HepG2 (cell line): Measurements from ENCODE around the gene LYSMD1. TPM values are rescaled to one million over a fixed set of nuclear protein-coding genes. Genes with fewer than 3 reads are reported as not detected.

Experiments used
- BHLHE40 ChIP-seq: IDR thresholded peaks from 2 replicates; pipeline ENCODE4 v1.6.1; 2011; ENCODE audit warnings: low read length, improper control_type of control experiment
- KDM3A ChIP-seq: IDR thresholded peaks from 2 replicates; pipeline ENCODE4 v1.6.1; 2018; ENCODE audit warnings: low read depth, missing compliant biosample characterization
- MED13 ChIP-seq: sonication (generic); formaldehyde crosslinking; IDR thresholded peaks from 2 replicates; pipeline ENCODE4 v1.5.0; 2020; ENCODE audit warnings: missing genetic modification reagents
- POLR2AphosphoS5 ChIP-seq: IDR thresholded peaks from 2 replicates; pipeline ENCODE4 v1.6.1; 2012; ENCODE audit warnings: low read depth, low read length
- SSRP1 ChIP-seq: IDR thresholded peaks from 2 replicates; pipeline ENCODE4 v1.6.1; 2016; ENCODE audit warnings: control low read depth
- TBP ChIP-seq: sonication (generic); formaldehyde crosslinking; IDR thresholded peaks from 2 replicates; pipeline ENCODE4 v1.5.0; 2020; ENCODE audit warnings: missing genetic modification reagents
- ZNF251 ChIP-seq: sonication (generic); formaldehyde crosslinking; IDR thresholded peaks from 2 replicates; pipeline ENCODE4 v1.9.0; 2021; ENCODE audit warnings: mild to moderate bottlenecking, missing genetic modification reagents
- ZNF709 ChIP-seq: sonication (generic); formaldehyde crosslinking; IDR thresholded peaks from 2 replicates; pipeline ENCODE4 v1.5.0; 2020; ENCODE audit warnings: mild to moderate bottlenecking, missing genetic modification reagents
- polyA plus RNA-seq, 8 experiments: library from polyadenylated mRNA; depleted of rRNA in 3 of 8; stranded (reverse) in 7 of 8; unstranded in 1 of 8; fragments of >200 nt; fragmentation: Illumina TruSeq in 4 of 8; extraction: Trizol in 4 of 8; gene quantifications; 2 replicates each; pipeline versions ENCODE4 v1.2.1 to v1.2.3, GENCODE V29; 2011 to 2016; ENCODE audit warnings: low read depth in 4 of 8, missing spikeins in 1 of 8, mixed read lengths in 1 of 8; ENCODE audit not compliant: insufficient read depth in 1 of 8
- total RNA-seq, 5 experiments: library from RNA; depleted of rRNA; stranded (reverse); fragments of >200 nt; fragmentation: Illumina TruSeq; extraction: Trizol; gene quantifications; 2 replicates each; pipeline ENCODE4 v1.2.3, GENCODE V29; 2016; ENCODE audit warnings: low read depth in 1 of 5
- TF ChIP-seq, protein P1 (sequence below): IDR thresholded peaks from 2 replicates; pipeline ENCODE4 v1.6.1; 2016; ENCODE audit warnings: missing compliant biosample characterization, missing genetic modification reagents, borderline replicate concordance
- TF ChIP-seq, protein P2 (sequence below): sonication (generic); formaldehyde crosslinking; IDR thresholded peaks from 2 replicates; pipeline ENCODE4 v1.4.0; 2020; ENCODE audit warnings: missing genetic modification reagents
- TF ChIP-seq, protein P3 (sequence below): IDR thresholded peaks from 2 replicates; pipeline ENCODE4 v1.6.1; 2016; ENCODE audit warnings: low read depth
- TF ChIP-seq, protein P4 (sequence below): sonication (generic); formaldehyde crosslinking; IDR thresholded peaks from 2 replicates; pipeline ENCODE4 v1.8.1; 2022; ENCODE audit warnings: mild to moderate bottlenecking, missing genetic modification reagents
- TF ChIP-seq, protein P5 (sequence below): sonication (generic); formaldehyde crosslinking; IDR thresholded peaks from 2 replicates; pipeline ENCODE4 v1.8.0; 2022; ENCODE audit warnings: missing genetic modification reagents, mild to moderate bottlenecking, borderline replicate concordance
- TF ChIP-seq, protein P6 (sequence below): sonication (generic); formaldehyde crosslinking; IDR thresholded peaks from 2 replicates; pipeline ENCODE4 v1.4.0; 2020; ENCODE audit warnings: missing genetic modification reagents, borderline replicate concordance

The LYSMD1 gene
- total and polyA plus RNA-seq, 2 of the 13 experiments (the other 11 are each of a cell fraction or from before 2014, with no cell fraction given): 3.8 to 4.8 TPM

DNA sequence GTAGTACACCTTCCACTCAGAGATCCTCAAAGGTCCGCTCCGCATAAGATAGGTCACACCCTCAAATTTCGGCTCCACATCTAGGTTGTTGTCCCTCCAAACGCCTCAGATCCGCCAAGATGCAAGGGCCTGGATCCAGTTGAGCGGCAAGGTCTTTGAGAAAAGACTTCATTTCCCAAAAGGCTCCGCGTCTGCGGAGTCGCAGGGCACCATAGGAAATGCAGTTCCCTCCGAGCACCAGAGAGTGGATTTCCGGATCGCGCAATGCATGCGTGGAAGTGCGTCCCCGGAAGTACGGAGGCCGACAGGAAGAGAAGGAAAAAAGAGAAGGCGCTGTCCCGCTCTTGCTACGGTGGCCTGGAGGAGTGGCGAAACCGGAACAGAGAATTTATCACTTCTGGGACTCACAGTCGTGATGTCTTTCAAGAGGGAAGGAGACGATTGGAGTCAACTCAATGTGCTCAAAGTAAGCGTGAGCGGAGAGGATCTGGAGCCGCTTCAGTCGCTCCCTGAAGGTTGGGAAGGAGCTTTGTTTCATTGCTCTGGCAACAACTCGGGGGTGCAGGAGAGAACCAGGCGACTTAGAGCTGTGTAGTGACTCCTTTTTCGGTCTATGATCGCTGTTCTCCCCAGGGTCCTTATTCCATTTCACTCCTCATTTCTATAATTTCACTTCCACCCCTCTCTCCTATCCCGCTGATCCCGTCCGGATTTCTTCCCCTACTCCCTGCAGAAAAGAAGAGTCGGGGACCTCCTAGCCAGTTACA lies at the start of gene LYSMD1, which contains the start of gene SCNM1 (continued):
- TF ChIP-seq TBP (CRISPR knock-in tag) (peak; percentile 93; the same call in 1 of the 2 replicates), ZNF251 (CRISPR knock-in tag) (no peak), ZNF709 (CRISPR knock-in tag) (0 out of 2 replicates have a peak, but pooled peaks have one; percentile 53), SSRP1 (CRISPR knock-in tag) (no peak; the same call in 1 of the 2 replicates), POLR2AphosphoS5 (peak; percentile 89), MED13 (CRISPR knock-in tag) (peak; percentile 74; the same call in 1 of the 2 replicates), BHLHE40 (0 out of 2 replicates have a peak, but pooled peaks have one; percentile 19), KDM3A (peak; percentile 57; the same call in 1 of the 2 replicates)
- TF ChIP-seq, protein P1, sequence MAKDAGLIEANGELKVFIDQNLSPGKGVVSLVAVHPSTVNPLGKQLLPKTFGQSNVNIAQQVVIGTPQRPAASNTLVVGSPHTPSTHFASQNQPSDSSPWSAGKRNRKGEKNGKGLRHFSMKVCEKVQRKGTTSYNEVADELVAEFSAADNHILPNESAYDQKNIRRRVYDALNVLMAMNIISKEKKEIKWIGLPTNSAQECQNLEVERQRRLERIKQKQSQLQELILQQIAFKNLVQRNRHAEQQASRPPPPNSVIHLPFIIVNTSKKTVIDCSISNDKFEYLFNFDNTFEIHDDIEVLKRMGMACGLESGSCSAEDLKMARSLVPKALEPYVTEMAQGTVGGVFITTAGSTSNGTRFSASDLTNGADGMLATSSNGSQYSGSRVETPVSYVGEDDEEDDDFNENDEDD (CRISPR knock-in tag): peak; percentile 76; the same call in 1 of the 2 replicates
- TF ChIP-seq, protein P2, sequence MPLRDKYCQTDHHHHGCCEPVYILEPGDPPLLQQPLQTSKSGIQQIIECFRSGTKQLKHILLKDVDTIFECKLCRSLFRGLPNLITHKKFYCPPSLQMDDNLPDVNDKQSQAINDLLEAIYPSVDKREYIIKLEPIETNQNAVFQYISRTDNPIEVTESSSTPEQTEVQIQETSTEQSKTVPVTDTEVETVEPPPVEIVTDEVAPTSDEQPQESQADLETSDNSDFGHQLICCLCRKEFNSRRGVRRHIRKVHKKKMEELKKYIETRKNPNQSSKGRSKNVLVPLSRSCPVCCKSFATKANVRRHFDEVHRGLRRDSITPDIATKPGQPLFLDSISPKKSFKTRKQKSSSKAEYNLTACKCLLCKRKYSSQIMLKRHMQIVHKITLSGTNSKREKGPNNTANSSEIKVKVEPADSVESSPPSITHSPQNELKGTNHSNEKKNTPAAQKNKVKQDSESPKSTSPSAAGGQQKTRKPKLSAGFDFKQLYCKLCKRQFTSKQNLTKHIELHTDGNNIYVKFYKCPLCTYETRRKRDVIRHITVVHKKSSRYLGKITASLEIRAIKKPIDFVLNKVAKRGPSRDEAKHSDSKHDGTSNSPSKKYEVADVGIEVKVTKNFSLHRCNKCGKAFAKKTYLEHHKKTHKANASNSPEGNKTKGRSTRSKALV (CRISPR knock-in tag): 0 out of 2 replicates have a peak, but pooled peaks have one; percentile 67
- TF ChIP-seq, protein P3, sequence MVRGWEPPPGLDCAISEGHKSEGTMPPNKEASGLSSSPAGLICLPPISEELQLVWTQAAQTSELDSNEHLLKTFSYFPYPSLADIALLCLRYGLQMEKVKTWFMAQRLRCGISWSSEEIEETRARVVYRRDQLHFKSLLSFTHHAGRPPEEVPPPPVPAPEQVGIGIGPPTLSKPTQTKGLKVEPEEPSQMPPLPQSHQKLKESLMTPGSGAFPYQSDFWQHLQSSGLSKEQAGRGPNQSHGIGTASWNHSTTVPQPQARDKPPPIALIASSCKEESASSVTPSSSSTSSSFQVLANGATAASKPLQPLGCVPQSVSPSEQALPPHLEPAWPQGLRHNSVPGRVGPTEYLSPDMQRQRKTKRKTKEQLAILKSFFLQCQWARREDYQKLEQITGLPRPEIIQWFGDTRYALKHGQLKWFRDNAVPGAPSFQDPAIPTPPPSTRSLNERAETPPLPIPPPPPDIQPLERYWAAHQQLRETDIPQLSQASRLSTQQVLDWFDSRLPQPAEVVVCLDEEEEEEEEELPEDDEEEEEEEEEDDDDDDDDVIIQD: peak; percentile 36; the same call in 1 of the 2 replicates
- TF ChIP-seq, protein P4, sequence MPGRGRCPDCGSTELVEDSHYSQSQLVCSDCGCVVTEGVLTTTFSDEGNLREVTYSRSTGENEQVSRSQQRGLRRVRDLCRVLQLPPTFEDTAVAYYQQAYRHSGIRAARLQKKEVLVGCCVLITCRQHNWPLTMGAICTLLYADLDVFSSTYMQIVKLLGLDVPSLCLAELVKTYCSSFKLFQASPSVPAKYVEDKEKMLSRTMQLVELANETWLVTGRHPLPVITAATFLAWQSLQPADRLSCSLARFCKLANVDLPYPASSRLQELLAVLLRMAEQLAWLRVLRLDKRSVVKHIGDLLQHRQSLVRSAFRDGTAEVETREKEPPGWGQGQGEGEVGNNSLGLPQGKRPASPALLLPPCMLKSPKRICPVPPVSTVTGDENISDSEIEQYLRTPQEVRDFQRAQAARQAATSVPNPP: peak; percentile 15; the same call in 1 of the 2 replicates
- TF ChIP-seq, protein P5, sequence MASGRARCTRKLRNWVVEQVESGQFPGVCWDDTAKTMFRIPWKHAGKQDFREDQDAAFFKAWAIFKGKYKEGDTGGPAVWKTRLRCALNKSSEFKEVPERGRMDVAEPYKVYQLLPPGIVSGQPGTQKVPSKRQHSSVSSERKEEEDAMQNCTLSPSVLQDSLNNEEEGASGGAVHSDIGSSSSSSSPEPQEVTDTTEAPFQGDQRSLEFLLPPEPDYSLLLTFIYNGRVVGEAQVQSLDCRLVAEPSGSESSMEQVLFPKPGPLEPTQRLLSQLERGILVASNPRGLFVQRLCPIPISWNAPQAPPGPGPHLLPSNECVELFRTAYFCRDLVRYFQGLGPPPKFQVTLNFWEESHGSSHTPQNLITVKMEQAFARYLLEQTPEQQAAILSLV (CRISPR knock-in tag): peak; percentile 91; the same call in 1 of the 2 replicates
- TF ChIP-seq, protein P6, sequence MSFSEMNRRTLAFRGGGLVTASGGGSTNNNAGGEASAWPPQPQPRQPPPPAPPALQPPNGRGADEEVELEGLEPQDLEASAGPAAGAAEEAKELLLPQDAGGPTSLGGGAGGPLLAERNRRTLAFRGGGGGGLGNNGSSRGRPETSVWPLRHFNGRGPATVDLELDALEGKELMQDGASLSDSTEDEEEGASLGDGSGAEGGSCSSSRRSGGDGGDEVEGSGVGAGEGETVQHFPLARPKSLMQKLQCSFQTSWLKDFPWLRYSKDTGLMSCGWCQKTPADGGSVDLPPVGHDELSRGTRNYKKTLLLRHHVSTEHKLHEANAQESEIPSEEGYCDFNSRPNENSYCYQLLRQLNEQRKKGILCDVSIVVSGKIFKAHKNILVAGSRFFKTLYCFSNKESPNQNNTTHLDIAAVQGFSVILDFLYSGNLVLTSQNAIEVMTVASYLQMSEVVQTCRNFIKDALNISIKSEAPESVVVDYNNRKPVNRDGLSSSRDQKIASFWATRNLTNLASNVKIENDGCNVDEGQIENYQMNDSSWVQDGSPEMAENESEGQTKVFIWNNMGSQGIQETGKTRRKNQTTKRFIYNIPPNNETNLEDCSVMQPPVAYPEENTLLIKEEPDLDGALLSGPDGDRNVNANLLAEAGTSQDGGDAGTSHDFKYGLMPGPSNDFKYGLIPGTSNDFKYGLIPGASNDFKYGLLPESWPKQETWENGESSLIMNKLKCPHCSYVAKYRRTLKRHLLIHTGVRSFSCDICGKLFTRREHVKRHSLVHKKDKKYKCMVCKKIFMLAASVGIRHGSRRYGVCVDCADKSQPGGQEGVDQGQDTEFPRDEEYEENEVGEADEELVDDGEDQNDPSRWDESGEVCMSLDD (CRISPR knock-in tag): no peak
